Choroid plexus epithelial cell (primary cell): ENCODE results near the gene PANK2.
"Not testable (repeated sequence)": the region's sequence is repeated elsewhere in the genome, so short reads cannot be mapped to it uniquely, and the experiment has no call there.

Source experiments
- DNase-seq: peaks from one replicate; pipeline ENCODE4 v3.0.0-alpha.2; 2010; ENCODE audit warnings: low read depth
- H3K4me3 ChIP-seq: 2 replicates; pipeline ENCODE4 v1.5.1; 2011; ENCODE audit warnings: low read depth, mild to moderate bottlenecking, control low read depth, low read length, moderate library complexity
- CTCF ChIP-seq: conservative IDR thresholded peaks from 2 replicates; pipeline ENCODE4 v1.5.1; 2011; ENCODE audit warnings: low read depth, mild to moderate bottlenecking, control low read depth, inconsistent platforms, low read length, moderate library complexity

PANK2 gene

GRCh38 chr20:3970016-3970415 lies 80.8 kb downstream of the PANK2 start:
- TF ChIP-seq CTCF, result no peak
- no peak for DNase-seq
- H3K4me3 ChIP-seq, result no peak overlapping the region

GRCh38 chr20:3971145-3971544 lies 82.0 kb downstream of the PANK2 start:
- TF ChIP-seq CTCF, result no peak
- H3K4me3 ChIP-seq, result no peak overlapping the region
- no peak for DNase-seq

- H3K4me3 ChIP-seq, result no peak overlapping the region
- no peak for TF ChIP-seq CTCF
- DNase-seq, result no peak
Observed at GRCh38 chr20:3972161-3972560, 83.0 kb downstream of the PANK2 start.

- not testable (repeated sequence) for H3K4me3 ChIP-seq, DNase-seq
Observed at GRCh38 chr20:3972631-3973030, 83.4 kb downstream of the PANK2 start.

- H3K4me3 ChIP-seq, result no peak overlapping the region
- no peak for DNase-seq
- TF ChIP-seq CTCF, result no peak
Observed at GRCh38 chr20:3973705-3974104, 84.5 kb downstream of the PANK2 start.

- TF ChIP-seq CTCF, result no peak
- DNase-seq, result no peak
- no peak overlapping the region for H3K4me3 ChIP-seq
Observed at GRCh38 chr20:3976511-3976910, 87.3 kb downstream of the PANK2 start.
